Neural cell (in vitro differentiated cells): ENCODE results near the gene KYAT1. TPM values are rescaled to one million over a fixed set of nuclear protein-coding genes. Genes with fewer than 3 reads are reported as not detected.
"Not testable (repeated sequence)": the region's sequence is repeated elsewhere in the genome, so short reads cannot be mapped to it uniquely, and the experiment has no call there.

Source experiments
- H2AFZ ChIP-seq: fragments of 200-600, 300-800 bp; sonication (generic), shearing (Covaris generic); 2 replicates; pipeline ENCODE4 v1.6.0; 2014; ENCODE audit warnings: low read depth, mild to moderate bottlenecking, antibody characterized with exemption, low read length, moderate library complexity
- H3F3A ChIP-seq: fragments of 200-600 bp; shearing (Covaris generic); 2 replicates; pipeline ENCODE4 v1.6.1; 2016; ENCODE audit warnings: mild to moderate bottlenecking, moderate library complexity, mixed read lengths, antibody characterized with exemption, low read length; ENCODE audit not compliant: insufficient read depth, poor library complexity, severe bottlenecking
- H3K27ac ChIP-seq: fragments of 200-600, 300-800 bp; sonication (generic), shearing (Covaris generic); 2 replicates; pipeline ENCODE4 v1.5.1; 2014; ENCODE audit warnings: mild to moderate bottlenecking, low read length, moderate library complexity
- H3K27me3 ChIP-seq: fragments of 300-800, 200-600 bp; sonication (generic), shearing (Covaris generic); 2 replicates; pipeline ENCODE4 v1.6.0; 2014; ENCODE audit warnings: mild to moderate bottlenecking, low read depth, low read length, moderate library complexity; ENCODE audit not compliant: insufficient read depth
- H3K36me3 ChIP-seq: fragments of 300-800, 200-600 bp; sonication (generic), shearing (Covaris generic); 2 replicates; pipeline ENCODE4 v1.5.1; 2014; ENCODE audit warnings: mild to moderate bottlenecking, antibody characterized with exemption, low read length, moderate library complexity; ENCODE audit not compliant: insufficient read depth
- H3K4me2 ChIP-seq: fragments of 300-800, 200-600 bp; sonication (generic), shearing (Covaris generic); 2 replicates; pipeline ENCODE4 v1.6.0; 2014; ENCODE audit warnings: mild to moderate bottlenecking, low read length
- H3K4me3 ChIP-seq: fragments of 300-800, 200-600 bp; sonication (generic), shearing (Covaris generic); 2 replicates; pipeline ENCODE4 v1.5.1; 2014; ENCODE audit warnings: mild to moderate bottlenecking, low read length, moderate library complexity
- H3K79me2 ChIP-seq: fragments of 200-600 bp; shearing (Covaris generic); replicated peaks from 2 replicates; pipeline ENCODE4 v1.6.0; 2014; ENCODE audit warnings: mild to moderate bottlenecking, low read length, moderate library complexity; ENCODE audit not compliant: insufficient read depth
- H3K9ac ChIP-seq: fragments of 300-800, 200-600 bp; sonication (generic), shearing (Covaris generic); 2 replicates; pipeline ENCODE4 v1.6.1; 2016; ENCODE audit warnings: mild to moderate bottlenecking, low read length, mixed read lengths
- H3K9me2 ChIP-seq: fragments of 200-600 bp; shearing (Covaris generic); 2 replicates; pipeline ENCODE4 v1.6.1; 2016; ENCODE audit warnings: mild to moderate bottlenecking, low read length, mixed read lengths; ENCODE audit not compliant: insufficient read depth
- H3K9me3 ChIP-seq: fragments of 200-600, 300-800 bp; sonication (generic), shearing (Covaris generic); 2 replicates; pipeline ENCODE4 v1.6.1; 2016; ENCODE audit warnings: mild to moderate bottlenecking, mixed run types, low read length, moderate library complexity, mixed read lengths
- H4K20me1 ChIP-seq: fragments of 200-600 bp; shearing (Covaris generic); 2 replicates; pipeline ENCODE4 v1.6.1; 2016; ENCODE audit warnings: mild to moderate bottlenecking, mixed run types; ENCODE audit not compliant: insufficient read depth
- CTCF ChIP-seq: fragments of 450-650 bp; IDR thresholded peaks from 2 replicates; pipeline ENCODE4 v1.5.1; 2014; ENCODE audit warnings: antibody characterized with exemption, mild to moderate bottlenecking, moderate library complexity; ENCODE audit not compliant: poor library complexity, severe bottlenecking
- EP300 ChIP-seq: fragments of 450-650 bp; conservative IDR thresholded peaks from 2 replicates; pipeline ENCODE4 v1.6.1; 2014; ENCODE audit warnings: antibody characterized with exemption, mild to moderate bottlenecking, moderate library complexity; ENCODE audit not compliant: poor library complexity, severe bottlenecking
- EZH2 ChIP-seq: fragments of 200-600, 300-800 bp; shearing (Covaris generic), sonication (generic); IDR thresholded peaks from 2 replicates; pipeline ENCODE4 v1.6.1; 2014; ENCODE audit warnings: antibody characterized with exemption, low read length, borderline replicate concordance, mild to moderate bottlenecking; ENCODE audit not compliant: insufficient read depth, poor library complexity, severe bottlenecking
- MXI1 ChIP-seq: fragments of 450-650 bp; conservative IDR thresholded peaks from 2 replicates; pipeline ENCODE4 v1.6.1; 2014; ENCODE audit warnings: antibody characterized with exemption, mild to moderate bottlenecking; ENCODE audit not compliant: poor library complexity, severe bottlenecking
- POLR2AphosphoS5 ChIP-seq: IDR thresholded peaks from 2 replicates; pipeline ENCODE4 v1.6.1; 2012
- RAD21 ChIP-seq: fragments of 450-650 bp; conservative IDR thresholded peaks from 2 replicates; pipeline ENCODE4 v1.6.1; 2014; ENCODE audit warnings: antibody characterized with exemption, mild to moderate bottlenecking, moderate library complexity
- REST ChIP-seq: IDR thresholded peaks from 2 replicates; pipeline ENCODE4 v1.6.1; 2012; ENCODE audit warnings: borderline replicate concordance
- TAF1 ChIP-seq: IDR thresholded peaks from 2 replicates; pipeline ENCODE4 v1.6.1; 2012; ENCODE audit warnings: low read depth
- polyA plus RNA-seq: library from polyadenylated mRNA; depleted of rRNA; stranded (reverse); fragments of >200 nt; gene quantifications from 2 replicates; pipeline ENCODE4 v1.2.3, GENCODE V29; 2014

KYAT1 gene
- polyA plus RNA-seq, 1 donor from 2014 or later: 22.6 TPM

DNA sequence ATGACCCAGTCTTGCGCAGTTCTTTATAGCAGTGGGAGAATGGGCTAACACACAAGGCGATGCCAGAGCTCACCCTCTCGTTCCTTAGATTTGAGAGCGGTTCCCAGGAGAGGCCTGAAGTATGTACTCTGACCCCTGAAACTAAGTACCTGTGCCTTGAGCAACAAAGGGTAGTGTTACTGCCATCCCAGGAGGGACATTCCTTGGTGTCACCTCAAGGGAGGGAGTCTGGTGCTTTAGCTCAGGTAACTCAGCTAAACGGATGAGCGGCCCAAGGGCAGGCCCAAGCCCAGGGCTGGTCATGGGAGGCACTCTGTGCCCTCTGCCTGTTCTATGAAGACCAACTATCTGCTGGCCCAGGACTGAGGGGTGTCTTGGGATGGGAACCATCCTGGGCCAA, 20.2 kb downstream of the KYAT1 start:
- Histone ChIP-seq H3K36me3 (no peaks in the 10 kb centered on the region), H4K20me1 (no peaks in the 10 kb centered on the region), H3K9me2 (no peaks in the 10 kb centered on the region), H3K79me2 (no peaks in the 10 kb centered on the region), H3F3A (no peaks in the 10 kb centered on the region), H3K27ac (no peak overlapping the region), H2AFZ (no peak overlapping the region), H3K4me3 (no peak overlapping the region), H3K9me3 (no peaks in the 10 kb centered on the region), H3K4me2 (no peak overlapping the region), H3K27me3 (no peaks in the 10 kb centered on the region), H3K9ac (no peak overlapping the region)
- TF ChIP-seq POLR2AphosphoS5 (no peak), EZH2 (no peak), CTCF (no peak), EP300 (no peak)

DNA sequence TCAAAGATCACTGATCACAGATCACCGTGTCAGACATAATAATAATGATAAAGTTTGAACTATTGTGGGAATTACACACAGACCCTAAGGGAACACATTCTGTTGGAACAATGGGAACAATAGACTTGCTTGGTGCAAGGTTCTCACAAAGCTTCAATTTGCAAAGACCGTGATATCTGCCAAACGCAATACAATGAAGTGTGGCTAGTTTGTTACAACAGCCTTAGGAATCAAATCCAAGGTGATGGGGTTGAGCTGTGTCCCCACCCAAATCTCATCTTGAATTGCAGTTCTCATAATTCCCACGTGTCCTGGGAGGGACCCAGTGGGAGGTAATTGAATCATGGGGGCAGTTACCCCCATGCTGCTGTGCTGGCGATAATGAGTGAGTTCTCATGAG, 20.8 kb downstream of the KYAT1 start:
- no peaks in the 10 kb centered on the region for H3K79me2 ChIP-seq
- H3K9ac ChIP-seq: no peak overlapping the region
- H4K20me1 ChIP-seq: no peaks in the 10 kb centered on the region
- H3K4me3 ChIP-seq: no peak overlapping the region
- H3K9me3 ChIP-seq: no peaks in the 10 kb centered on the region
- H3K36me3 ChIP-seq: no peaks in the 10 kb centered on the region
- H3K9me2 ChIP-seq: no peaks in the 10 kb centered on the region
- no peak overlapping the region for H2AFZ ChIP-seq
- H3K27ac ChIP-seq: no peak overlapping the region
- no peaks in the 10 kb centered on the region for H3K27me3 ChIP-seq
- TF ChIP-seq POLR2AphosphoS5 (no peak), REST (no peak), MXI1 (no peak), RAD21 (no peak), CTCF (no peak), TAF1 (no peak), EZH2 (no peak), EP300 (no peak)
- H3F3A ChIP-seq: no peaks in the 10 kb centered on the region
- no peak overlapping the region for H3K4me2 ChIP-seq

DNA sequence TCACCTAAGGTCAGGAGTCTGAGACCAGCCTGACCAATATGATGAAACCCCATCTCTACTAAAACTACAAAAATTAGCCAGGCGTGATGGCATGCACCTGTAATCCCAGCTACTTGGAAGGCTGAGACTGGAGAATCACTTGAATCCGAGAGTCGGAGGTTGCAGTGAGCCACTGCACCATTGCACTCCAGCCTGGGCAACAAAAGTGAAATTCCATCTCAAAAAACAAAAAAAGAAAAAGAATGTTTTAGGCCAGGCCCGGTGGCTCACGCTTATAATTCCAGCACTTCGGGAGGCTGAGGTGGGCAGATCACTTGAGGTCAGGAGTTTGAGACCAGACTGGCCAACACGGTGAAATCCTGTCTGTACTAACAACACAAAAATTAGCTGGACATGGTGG, 23.3 kb downstream of the KYAT1 start:
- H3K9me3 ChIP-seq, H3K4me3 ChIP-seq: not testable (repeated sequence)

DNA sequence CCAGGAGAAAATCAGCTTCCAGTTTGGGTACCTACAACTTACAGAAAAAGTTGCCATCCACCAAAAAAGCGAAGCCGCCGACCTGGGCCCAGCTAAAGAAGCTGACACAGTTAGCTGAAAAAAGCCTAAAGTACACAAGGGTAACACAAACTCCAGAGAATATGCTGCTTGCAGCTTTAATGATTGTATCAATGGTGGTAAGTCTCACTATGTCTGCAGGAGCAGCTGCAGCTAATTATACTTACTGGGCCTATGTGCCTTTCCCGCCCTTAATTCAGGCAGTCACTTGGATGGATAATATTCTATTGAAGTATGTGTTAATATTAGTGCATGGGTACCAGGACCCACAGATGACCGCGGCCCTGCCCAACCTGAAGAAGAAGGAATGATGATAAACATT, 27.3 kb downstream of the KYAT1 start:
- H4K20me1 ChIP-seq, H3K9ac ChIP-seq, H3F3A ChIP-seq, H3K9me2 ChIP-seq, H3K4me3 ChIP-seq, H3K27me3 ChIP-seq, H3K27ac ChIP-seq, H3K79me2 ChIP-seq, H2AFZ ChIP-seq, H3K36me3 ChIP-seq, H3K4me2 ChIP-seq, H3K9me3 ChIP-seq: not testable (repeated sequence)

More for the DNA sequence above, 23.3 kb downstream of the KYAT1 start:
- not testable (repeated sequence) for H3K9me2 ChIP-seq, H3F3A ChIP-seq, H3K4me2 ChIP-seq, H3K79me2 ChIP-seq, H3K9ac ChIP-seq, H3K36me3 ChIP-seq, H2AFZ ChIP-seq, H4K20me1 ChIP-seq, H3K27ac ChIP-seq, H3K27me3 ChIP-seq

- H3K79me2 ChIP-seq, H3K36me3 ChIP-seq, H3K27ac ChIP-seq: not testable (repeated sequence)
Measured at GRCh38 chr9:128852646-128853045, 29.1 kb downstream of the KYAT1 start.

More at GRCh38 chr9:128852646-128853045, 29.1 kb downstream of the KYAT1 start:
- not testable (repeated sequence) for H3K4me2 ChIP-seq, H3K9ac ChIP-seq, H3F3A ChIP-seq, H3K27me3 ChIP-seq, H3K4me3 ChIP-seq, H2AFZ ChIP-seq, H3K9me2 ChIP-seq, H3K9me3 ChIP-seq, H4K20me1 ChIP-seq
